Endothelial cell of umbilical vein (primary cell): ENCODE results near the gene KIAA1958. TPM values are rescaled to one million over a fixed set of nuclear protein-coding genes. Genes with fewer than 3 reads are reported as not detected.

Source experiments
- BruUV-seq: library from RNA; stranded (reverse); fragments of 400-500 nt; replicated peaks from 2 replicates; lab custom pipeline; 2021; lab: Mats Ljungman, UMichigan
- CTCF ChIA-PET: fragments of 300-600, 350-600 bp; sonication (Branson Sonifier 250); formaldehyde crosslinking; loops from one replicate; lab custom pipeline; 2021; ENCODE audit warnings: antibody characterized with exemption, inconsistent platforms; lab: Charles Lee
- POLR2A ChIA-PET: fragments of 300-600, 350-600 bp; sonication (Branson Sonifier 250); formaldehyde crosslinking; loops from one replicate; lab custom pipeline; 2021; ENCODE audit warnings: antibody characterized with exemption, inconsistent platforms; lab: Charles Lee
- DNase-seq: peaks from one replicate; pipeline ENCODE4 v3.0.0-alpha.2; 2011; ENCODE audit warnings: low read depth, low spot score
- FAIRE-seq: peaks from 2 replicates; lab custom pipeline; 2011; peaks lifted over from hg19 to GRCh38; lab: Jason Lieb, UNC
- H2AFZ ChIP-seq: 2 replicates; pipeline ENCODE4 v1.6.0; 2012; ENCODE audit warnings: low read depth, low read length, control low read depth, inconsistent platforms
- H3K27ac ChIP-seq: 2 replicates; pipeline ENCODE4 v1.5.1; 2011; ENCODE audit warnings: low read depth, mild to moderate bottlenecking, control low read depth, low read length, moderate library complexity; ENCODE audit not compliant: insufficient read depth
- H3K27me3 ChIP-seq, 2 experiments: 2 replicates each; pipeline versions ENCODE4 v1.6.0 to v1.6.1; 2011; ENCODE audit warnings: low read length in 2 of 2, mixed read lengths in 1 of 2; ENCODE audit not compliant: control insufficient read depth in 2 of 2, insufficient read depth in 2 of 2
- H3K36me3 ChIP-seq, 2 experiments: 2 replicates in 1 of 2; 3 replicates in 1 of 2; pipeline ENCODE4 v1.5.1; 2011; ENCODE audit warnings: low read length in 2 of 2, mild to moderate bottlenecking in 1 of 2, moderate library complexity in 1 of 2; ENCODE audit not compliant: control insufficient read depth in 2 of 2, insufficient read depth in 2 of 2; ENCODE audit errors: extremely low read depth in 1 of 2
- H3K4me1 ChIP-seq: 3 replicates; pipeline ENCODE4 v1.5.1; 2011; ENCODE audit warnings: mild to moderate bottlenecking, low read length; ENCODE audit not compliant: control insufficient read depth, insufficient read depth; ENCODE audit errors: extremely low read depth
- H3K4me2 ChIP-seq: 2 replicates; pipeline ENCODE4 v1.6.1; 2011; ENCODE audit warnings: low read length, control low read depth, mixed read lengths; ENCODE audit not compliant: insufficient read depth
- H3K4me3 ChIP-seq, 3 experiments: fragments of 200-600 bp in 1 of 3; sonication (generic), shearing (Covaris generic) in 1 of 3; replicated peaks in 1 of 3; 2 replicates each; pipeline ENCODE4 v1.5.1; 2011 to 2016; ENCODE audit warnings: control low read depth in 3 of 3, low read length in 3 of 3, mild to moderate bottlenecking in 2 of 3, inconsistent platforms in 1 of 3, low read depth in 1 of 3, moderate library complexity in 1 of 3; ENCODE audit not compliant: insufficient read depth in 1 of 3
- H3K79me2 ChIP-seq: 2 replicates; pipeline ENCODE4 v1.6.0; 2012; ENCODE audit warnings: low read length, inconsistent platforms; ENCODE audit not compliant: control insufficient read depth, insufficient read depth
- H3K9ac ChIP-seq: replicated peaks from 2 replicates; pipeline ENCODE3; 2011; ENCODE audit warnings: low read length, control low read depth; ENCODE audit not compliant: insufficient read depth; ENCODE audit errors: extremely low read depth
- H3K9me1 ChIP-seq: replicated peaks from 3 replicates; pipeline ENCODE4 v1.6.0; 2011; ENCODE audit warnings: mild to moderate bottlenecking, low read length; ENCODE audit not compliant: control insufficient read depth, insufficient read depth; ENCODE audit errors: extremely low read depth
- H3K9me3 ChIP-seq: replicated peaks from 2 replicates; pipeline ENCODE4 v1.5.1; 2012; ENCODE audit warnings: low read length, inconsistent platforms; ENCODE audit not compliant: control insufficient read depth, insufficient read depth
- H4K20me1 ChIP-seq: replicated peaks from 2 replicates; pipeline ENCODE3; 2011; ENCODE audit warnings: mild to moderate bottlenecking, low read length; ENCODE audit not compliant: control insufficient read depth, insufficient read depth; ENCODE audit errors: extremely low read depth
- EZH2 ChIP-seq: IDR thresholded peaks from 2 replicates; pipeline ENCODE4 v1.6.1; 2012; ENCODE audit warnings: borderline replicate concordance, low read depth, mild to moderate bottlenecking, moderate library complexity, low read length, inconsistent platforms; ENCODE audit not compliant: severe bottlenecking
- GATA2 ChIP-seq: IDR thresholded peaks from 2 replicates; pipeline ENCODE4 v1.7.0; 2011; ENCODE audit warnings: low read depth, mild to moderate bottlenecking, moderate library complexity, mixed read lengths, low read length; ENCODE audit not compliant: insufficient read length, insufficient read depth
- JUN ChIP-seq: IDR thresholded peaks from 2 replicates; pipeline ENCODE4 v1.6.1; 2011; ENCODE audit warnings: borderline replicate concordance, low read depth; ENCODE audit not compliant: insufficient read length, insufficient read depth
- MYC ChIP-seq: IDR thresholded peaks from one replicate; pipeline ENCODE4 v1.6.1; 2011; ENCODE audit warnings: mild to moderate bottlenecking, low read depth, low read length
- dilution Hi-C: fragments of 300-500 bp; cut with MboI; formaldehyde crosslinking; loops from one replicate; pipeline ENCODE4 v1.15.0; 2019; ENCODE audit warnings: low sequenced_read_pairs; ENCODE audit not compliant: extremely low pct_ligation_motif_present
- intact Hi-C: fragments of 100-400 bp; cut with micrococcal nuclease; formaldehyde crosslinking; loops from one replicate; pipeline ENCODE4 v1.10.0; 2022
- polyA plus RNA-seq, 4 experiments: library from polyadenylated mRNA; depleted of rRNA in 3 of 4; stranded (reverse) in 3 of 4; unstranded in 1 of 4; fragments of >200 nt; gene quantifications; 2 replicates each; pipeline versions ENCODE4 v1.2.1 to v1.2.3, GENCODE V29; 2011 to 2012; ENCODE audit warnings: missing spikeins in 1 of 4
- total RNA-seq: library from RNA; stranded (reverse); gene quantifications from 2 replicates; pipeline ENCODE4 v1.2.3, GENCODE V29; 2021
- TF ChIP-seq, protein P1 (sequence below), 2 donors: IDR thresholded peaks; 1 replicate in 1 of 2; 2 replicates in 1 of 2; pipeline ENCODE4 v1.5.1; 2011; ENCODE audit warnings: low read length in 2 of 2, mild to moderate bottlenecking in 2 of 2, moderate library complexity in 2 of 2, control low read depth in 1 of 2, inconsistent platforms in 1 of 2, low read depth in 1 of 2; ENCODE audit not compliant: insufficient read depth in 1 of 2; ENCODE audit errors: extremely low read depth in 1 of 2

Gene KIAA1958
- total and polyA plus RNA-seq, 2 donors (not counting 3 experiments of a cell fraction or from before 2014, with no cell fraction given), result 1.7 to 5.0 TPM

DNA sequence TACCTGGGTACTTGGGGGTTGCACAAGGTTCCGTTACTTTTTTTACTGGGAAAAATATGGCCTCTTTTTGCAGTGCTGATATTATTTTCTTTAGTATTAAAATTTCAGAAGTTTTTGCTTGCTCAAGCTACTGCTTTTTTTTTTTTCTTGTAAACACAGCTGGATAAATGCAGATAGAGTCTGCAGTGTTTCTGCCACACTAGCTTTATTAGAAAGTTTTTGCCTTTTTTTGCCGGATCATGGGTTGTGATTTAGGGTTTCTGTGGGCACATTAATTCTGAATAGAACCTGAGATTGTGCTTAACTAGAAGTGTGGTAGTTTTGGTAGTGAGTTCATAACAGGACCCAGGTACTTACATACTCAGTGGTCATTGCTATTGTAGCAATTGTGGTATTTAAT, 19.9 kb downstream of the KIAA1958 start:
- H3K27ac ChIP-seq, result no peak overlapping the region
- H3K9me3 ChIP-seq, result no peaks in the 10 kb centered on the region
- dilution Hi-C loops (no loop called here), intact Hi-C loops (no loop called here)
- no peak for TF ChIP-seq GATA2
- TF ChIP-seq, protein P1, sequence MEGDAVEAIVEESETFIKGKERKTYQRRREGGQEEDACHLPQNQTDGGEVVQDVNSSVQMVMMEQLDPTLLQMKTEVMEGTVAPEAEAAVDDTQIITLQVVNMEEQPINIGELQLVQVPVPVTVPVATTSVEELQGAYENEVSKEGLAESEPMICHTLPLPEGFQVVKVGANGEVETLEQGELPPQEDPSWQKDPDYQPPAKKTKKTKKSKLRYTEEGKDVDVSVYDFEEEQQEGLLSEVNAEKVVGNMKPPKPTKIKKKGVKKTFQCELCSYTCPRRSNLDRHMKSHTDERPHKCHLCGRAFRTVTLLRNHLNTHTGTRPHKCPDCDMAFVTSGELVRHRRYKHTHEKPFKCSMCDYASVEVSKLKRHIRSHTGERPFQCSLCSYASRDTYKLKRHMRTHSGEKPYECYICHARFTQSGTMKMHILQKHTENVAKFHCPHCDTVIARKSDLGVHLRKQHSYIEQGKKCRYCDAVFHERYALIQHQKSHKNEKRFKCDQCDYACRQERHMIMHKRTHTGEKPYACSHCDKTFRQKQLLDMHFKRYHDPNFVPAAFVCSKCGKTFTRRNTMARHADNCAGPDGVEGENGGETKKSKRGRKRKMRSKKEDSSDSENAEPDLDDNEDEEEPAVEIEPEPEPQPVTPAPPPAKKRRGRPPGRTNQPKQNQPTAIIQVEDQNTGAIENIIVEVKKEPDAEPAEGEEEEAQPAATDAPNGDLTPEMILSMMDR (IDR thresholded peaks at IDR 0.05; ENCODE audit: extremely low read depth in 1 of 2, insufficient read depth in 1 of 2, low read depth in 1 of 2, low read length in 2 of 2), result no peak
- TF ChIP-seq MYC, result no peak
- no peak for TF ChIP-seq EZH2
- TF ChIP-seq JUN, result no peak
- no peaks in the 10 kb centered on the region for H3K9me1 ChIP-seq
- BruUV-seq, result no TSS peak
- no peak overlapping the region for H3K4me2 ChIP-seq
- POLR2A ChIA-PET, result no interaction called here
- no peaks in the 10 kb centered on the region for H3K27me3 ChIP-seq
- H3K79me2 ChIP-seq, result no peaks in the 10 kb centered on the region
- H4K20me1 ChIP-seq, result no peaks in the 10 kb centered on the region
- CTCF ChIA-PET, result interaction anchor here (1.6 kb wide), 1 partner anchor 10 kb away, joined by 3 read pairs; no protein-coding TSS in a partner anchor
- FAIRE-seq (no peak), DNase-seq (no peak)
- H3K36me3 ChIP-seq, result no peaks in the 10 kb centered on the region
- no peak overlapping the region for H3K9ac ChIP-seq
- H3K4me3 ChIP-seq, result no peak overlapping the region
- no peak overlapping the region for H2AFZ ChIP-seq
- peaks cover 6% of the 10 kb centered on the region for H3K4me1 ChIP-seq
